ENCODE data around the gene SOX8.

The SOX8 gene

GRCh38 chr16:976389-976931 is 5.1 kb upstream of the SOX8 start:
- H3K27me3 ChIP-seq (ENCODE audit: control insufficient read depth, insufficient read depth, low read length), result peaks cover 9% of the 10 kb centered on the region
- H3K36me3 ChIP-seq (ENCODE audit: control insufficient read depth, insufficient read depth, low read length), result no peaks in the 10 kb centered on the region
- no peaks in the 10 kb centered on the region for H3K9me3 ChIP-seq (ENCODE audit: control insufficient read depth, insufficient read depth, low read length)
- no peak overlapping the region for H3K4me3 ChIP-seq (ENCODE audit: low read depth, low read length)
- no peak overlapping the region for H3K9ac ChIP-seq (ENCODE audit: low read depth, low read length)
- no peaks in the 10 kb centered on the region for H3K4me1 ChIP-seq (ENCODE audit: control insufficient read depth, insufficient read depth, low read length)

GRCh38 chr16:977081-977701 is 4.4 kb upstream of the SOX8 start:
- Histone ChIP-seq H3K9ac (ENCODE audit: low read depth, low read length) (no peak overlapping the region), H3K4me3 (ENCODE audit: low read depth, low read length) (no peak overlapping the region), H3K4me1 (ENCODE audit: control insufficient read depth, insufficient read depth, low read length) (no peaks in the 10 kb centered on the region), H3K36me3 (ENCODE audit: control insufficient read depth, insufficient read depth, low read length) (no peaks in the 10 kb centered on the region), H3K9me3 (ENCODE audit: control insufficient read depth, insufficient read depth, low read length) (no peaks in the 10 kb centered on the region), H3K27me3 (ENCODE audit: control insufficient read depth, insufficient read depth, low read length) (peaks cover 7% of the 10 kb centered on the region)

GRCh38 chr16:977896-978295 is 3.7 kb upstream of the SOX8 start:
- Histone ChIP-seq H3K36me3 (ENCODE audit: control insufficient read depth, insufficient read depth, low read length) (no peaks in the 10 kb centered on the region), H3K4me3 (ENCODE audit: low read depth, low read length) (no peak overlapping the region), H3K9ac (ENCODE audit: low read depth, low read length) (no peak overlapping the region), H3K9me3 (ENCODE audit: control insufficient read depth, insufficient read depth, low read length) (no peaks in the 10 kb centered on the region), H3K27me3 (ENCODE audit: control insufficient read depth, insufficient read depth, low read length) (peaks cover 13% of the 10 kb centered on the region), H3K4me1 (ENCODE audit: control insufficient read depth, insufficient read depth, low read length) (no peaks in the 10 kb centered on the region)

GRCh38 chr16:978403-978802 is 3.2 kb upstream of the SOX8 start:
- no peak overlapping the region for H3K4me3 ChIP-seq (ENCODE audit: low read depth, low read length)
- no peaks in the 10 kb centered on the region for H3K9me3 ChIP-seq (ENCODE audit: control insufficient read depth, insufficient read depth, low read length)
- no peaks in the 10 kb centered on the region for H3K4me1 ChIP-seq (ENCODE audit: control insufficient read depth, insufficient read depth, low read length)
- H3K9ac ChIP-seq (ENCODE audit: low read depth, low read length), result no peak overlapping the region
- H3K27me3 ChIP-seq (ENCODE audit: control insufficient read depth, insufficient read depth, low read length), result peaks cover 14% of the 10 kb centered on the region
- no peaks in the 10 kb centered on the region for H3K36me3 ChIP-seq (ENCODE audit: control insufficient read depth, insufficient read depth, low read length)

GRCh38 chr16:979147-979546 is 2.4 kb upstream of the SOX8 start:
- no peaks in the 10 kb centered on the region for H3K4me1 ChIP-seq (ENCODE audit: control insufficient read depth, insufficient read depth, low read length)
- no peak overlapping the region for H3K9ac ChIP-seq (ENCODE audit: low read depth, low read length)
- no peak overlapping the region for H3K4me3 ChIP-seq (ENCODE audit: low read depth, low read length)
- H3K9me3 ChIP-seq (ENCODE audit: control insufficient read depth, insufficient read depth, low read length), result no peaks in the 10 kb centered on the region
- H3K27me3 ChIP-seq (ENCODE audit: control insufficient read depth, insufficient read depth, low read length), result peaks cover 14% of the 10 kb centered on the region
- H3K36me3 ChIP-seq (ENCODE audit: control insufficient read depth, insufficient read depth, low read length), result no peaks in the 10 kb centered on the region

- no peaks in the 10 kb centered on the region for H3K4me1 ChIP-seq (ENCODE audit: control insufficient read depth, insufficient read depth, low read length)
- peaks cover 14% of the 10 kb centered on the region for H3K27me3 ChIP-seq (ENCODE audit: control insufficient read depth, insufficient read depth, low read length)
- H3K9me3 ChIP-seq (ENCODE audit: control insufficient read depth, insufficient read depth, low read length), result no peaks in the 10 kb centered on the region
- H3K36me3 ChIP-seq (ENCODE audit: control insufficient read depth, insufficient read depth, low read length), result peaks cover under 1% of the 10 kb centered on the region
- H3K9ac ChIP-seq (ENCODE audit: low read depth, low read length), result no peak overlapping the region
- H3K4me3 ChIP-seq (ENCODE audit: low read depth, low read length), result peak overlapping the region; percentile 43
Measured at GRCh38 chr16:979859-980594, 1.5 kb upstream of the SOX8 start.

GRCh38 chr16:980595-980854 is 1.0 kb upstream of the SOX8 start:
- Histone ChIP-seq H3K4me3 (ENCODE audit: low read depth, low read length) (peak overlapping the region; percentile 43), H3K27me3 (ENCODE audit: control insufficient read depth, insufficient read depth, low read length) (peaks cover 14% of the 10 kb centered on the region), H3K9ac (ENCODE audit: low read depth, low read length) (no peak overlapping the region), H3K36me3 (ENCODE audit: control insufficient read depth, insufficient read depth, low read length) (peaks cover 4% of the 10 kb centered on the region), H3K9me3 (ENCODE audit: control insufficient read depth, insufficient read depth, low read length) (no peaks in the 10 kb centered on the region), H3K4me1 (ENCODE audit: control insufficient read depth, insufficient read depth, low read length) (no peaks in the 10 kb centered on the region)

- H3K4me3 ChIP-seq (ENCODE audit: low read depth, low read length), result peak overlapping the region; percentile 59
- peaks cover 14% of the 10 kb centered on the region for H3K27me3 ChIP-seq (ENCODE audit: control insufficient read depth, insufficient read depth, low read length)
- H3K4me1 ChIP-seq (ENCODE audit: control insufficient read depth, insufficient read depth, low read length), result no peaks in the 10 kb centered on the region
- peaks cover 4% of the 10 kb centered on the region for H3K36me3 ChIP-seq (ENCODE audit: control insufficient read depth, insufficient read depth, low read length)
- H3K9me3 ChIP-seq (ENCODE audit: control insufficient read depth, insufficient read depth, low read length), result no peaks in the 10 kb centered on the region
- H3K9ac ChIP-seq (ENCODE audit: low read depth, low read length), result peak overlapping the region; percentile 47
Measured at GRCh38 chr16:982145-983043, 824 bp downstream of the SOX8 start.

GRCh38 chr16:983044-984030 is 1.8 kb downstream of the SOX8 start:
- H3K27me3 ChIP-seq (ENCODE audit: control insufficient read depth, insufficient read depth, low read length), result peaks cover 14% of the 10 kb centered on the region
- no peaks in the 10 kb centered on the region for H3K4me1 ChIP-seq (ENCODE audit: control insufficient read depth, insufficient read depth, low read length)
- H3K4me3 ChIP-seq (ENCODE audit: low read depth, low read length), result peak overlapping the region; percentile 59
- peaks cover 4% of the 10 kb centered on the region for H3K36me3 ChIP-seq (ENCODE audit: control insufficient read depth, insufficient read depth, low read length)
- no peaks in the 10 kb centered on the region for H3K9me3 ChIP-seq (ENCODE audit: control insufficient read depth, insufficient read depth, low read length)
- H3K9ac ChIP-seq (ENCODE audit: low read depth, low read length), result peak overlapping the region; percentile 47

- no peaks in the 10 kb centered on the region for H3K9me3 ChIP-seq (ENCODE audit: control insufficient read depth, insufficient read depth, low read length)
- H3K9ac ChIP-seq (ENCODE audit: low read depth, low read length), result no peak overlapping the region
- H3K4me3 ChIP-seq (ENCODE audit: low read depth, low read length), result no peak overlapping the region
- H3K4me1 ChIP-seq (ENCODE audit: control insufficient read depth, insufficient read depth, low read length), result no peaks in the 10 kb centered on the region
- peaks cover 14% of the 10 kb centered on the region for H3K27me3 ChIP-seq (ENCODE audit: control insufficient read depth, insufficient read depth, low read length)
- H3K36me3 ChIP-seq (ENCODE audit: control insufficient read depth, insufficient read depth, low read length), result peaks cover 4% of the 10 kb centered on the region
Measured at GRCh38 chr16:984121-984694, 2.6 kb downstream of the SOX8 start.

Measured in iPS-15b (cell line).